Right ventricle myocardium inferior (tissue), 1 donor: ENCODE measurements around the gene ASAP3. TPM values are rescaled to one million over a fixed set of nuclear protein-coding genes. Genes with fewer than 3 reads are reported as not detected.
A peak's percentile ranks its signal among the peaks of the same experiment; 100 is the strongest.

Experiments
- ATAC-seq: fragments of 200-7000 bp; cut with Tn5 transposase; one replicate; pipeline ENCODE4 v1.9.1; 2020; ENCODE audit warnings: mild to moderate bottlenecking, moderate library complexity
- DNase-seq: peaks from one replicate; pipeline ENCODE4 v3.0.0; 2021; ENCODE audit errors: missing footprints
- intact Hi-C: fragments of 100-400 bp; cut with DNase I; formaldehyde crosslinking; loops from one replicate; pipeline ENCODE4 v1.11.0; 2022
- total RNA-seq: library from RNA; stranded (reverse); fragmentation: NEBNext Ultra II Directional; extraction: Animal tissue kit (Norgen Biotek cat#: 25700); gene quantifications from one replicate; pipeline ENCODE4 v1.2.1, GENCODE V29; 2021
- donor health status: DM: no; HTN: yes; CAD: no; lungs with severe emphysema.

Gene ASAP3
- total RNA-seq, 1 donor from 2014 or later, result 44.3 TPM

- intact Hi-C loops, result no loop called here
- ATAC-seq, result no peak
- no peak for DNase-seq
These were observed 45.4 kb downstream of the ASAP3 start for GRCh38 chr1:23438545-23438944.

DNA sequence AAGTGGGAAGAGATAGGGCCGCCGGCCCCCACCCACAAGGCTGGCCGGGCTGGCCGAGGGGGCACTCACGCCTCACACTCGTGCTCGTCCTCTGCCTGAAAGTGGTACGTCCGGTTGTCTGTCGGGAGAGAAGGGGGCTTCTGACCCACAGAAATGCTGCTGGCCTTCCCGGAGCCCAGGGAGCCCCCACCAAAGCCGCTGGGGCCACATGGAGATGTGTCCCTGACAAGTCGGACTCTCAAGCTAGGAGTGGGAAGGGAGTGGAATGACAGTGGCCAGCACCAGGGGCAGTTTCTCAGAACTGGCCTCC lies 46.7 kb downstream of the ASAP3 start:
- DNase-seq, result no peak
- no peak for ATAC-seq
- intact Hi-C loops, result no loop called here

DNA sequence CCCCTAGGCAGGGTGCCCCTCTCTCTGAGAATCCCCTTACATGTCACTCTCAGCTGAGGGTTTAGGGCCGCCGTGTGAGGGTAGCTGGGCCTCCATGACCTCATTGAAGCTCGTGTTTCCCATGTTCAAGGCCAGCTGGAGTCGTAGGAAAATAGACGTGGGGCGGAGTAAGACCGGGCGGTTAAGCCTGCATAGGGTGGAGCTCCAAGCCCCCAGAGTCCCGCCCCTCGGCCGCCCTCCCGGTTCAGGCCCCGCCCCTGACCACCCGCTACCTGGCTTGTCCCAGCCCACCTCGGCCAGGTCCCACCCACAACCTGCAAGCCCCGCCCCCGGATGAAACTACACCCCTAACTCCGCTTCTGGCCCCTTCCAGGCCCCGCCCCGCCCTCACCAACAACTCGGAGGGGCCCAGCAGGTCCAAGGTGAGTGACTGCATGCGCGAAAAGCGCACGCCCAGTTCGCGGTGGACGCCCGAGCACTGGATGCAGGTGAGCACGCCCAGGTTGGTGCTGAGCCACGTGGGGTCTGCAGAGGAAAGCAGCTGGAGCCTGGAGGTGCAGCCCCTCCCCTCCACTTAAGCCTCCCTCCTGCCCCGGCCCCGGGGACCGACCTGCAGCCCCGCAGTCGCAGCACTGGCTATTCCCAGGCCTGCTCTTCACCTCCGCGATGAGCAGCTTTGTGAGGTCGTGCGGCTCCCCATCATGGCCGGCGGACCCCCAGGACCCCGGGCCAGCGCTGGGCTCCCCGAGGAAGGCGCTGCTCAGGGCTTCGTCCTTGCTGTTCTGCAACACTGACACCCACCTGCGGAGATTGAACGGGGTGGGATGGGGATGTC lies 47.2 kb downstream of the ASAP3 start:
- intact Hi-C loops, result no loop called here
- ATAC-seq, result no peak
- DNase-seq, result no peak

DNA sequence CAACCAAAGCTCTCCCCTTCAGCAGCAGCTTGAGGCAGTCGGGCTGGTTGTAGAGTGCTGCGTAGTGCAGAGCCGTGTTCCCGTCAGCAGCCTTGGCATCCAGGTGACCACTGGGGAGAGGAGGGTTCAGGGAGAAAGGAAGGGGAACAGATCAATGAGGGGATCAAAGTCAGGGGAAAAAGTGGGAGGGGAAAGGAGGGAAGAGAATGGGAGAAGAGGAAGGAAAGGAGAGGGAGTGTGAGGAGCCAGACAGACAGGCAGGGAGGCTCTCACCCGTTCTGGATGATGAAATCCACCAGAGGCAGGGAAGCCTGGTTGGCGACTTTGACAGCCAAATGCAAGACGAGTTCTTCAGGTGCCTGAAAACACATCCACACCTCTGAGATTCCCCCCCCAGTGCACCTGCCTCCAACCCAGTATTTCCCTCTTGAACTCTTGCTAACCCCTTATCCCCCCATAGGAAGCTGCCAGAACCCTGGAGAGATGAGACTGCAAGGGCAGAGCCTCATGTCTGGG lies 49.7 kb downstream of the ASAP3 start:
- intact Hi-C loops, result no loop called here
- ATAC-seq (no peak), DNase-seq (no peak)

- DNase-seq, result no peak
- ATAC-seq, result no peak
- intact Hi-C loops, result no loop called here
These were observed 50.9 kb downstream of the ASAP3 start for GRCh38 chr1:23433122-23433521.

DNA sequence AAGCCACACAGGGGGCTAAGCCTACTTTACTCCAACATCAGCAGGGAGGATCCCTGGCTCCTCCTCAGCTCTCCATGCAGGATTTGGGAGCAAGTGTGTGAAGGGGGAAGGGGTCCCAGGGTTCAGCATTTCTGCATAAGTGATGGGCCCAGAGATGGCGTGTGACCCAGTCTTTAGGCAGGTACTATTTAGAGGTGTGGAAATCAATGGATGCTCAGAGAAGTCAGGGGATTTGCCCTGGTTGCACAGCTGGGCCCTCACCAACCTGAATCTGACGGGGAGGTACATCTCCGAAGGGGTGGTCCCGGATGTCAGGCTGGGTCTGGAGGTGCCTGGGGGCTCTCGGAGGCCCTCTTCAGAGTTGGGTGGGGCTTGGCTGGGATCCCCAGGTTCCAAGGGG lies 52.5 kb downstream of the ASAP3 start:
- intact Hi-C loops, result no loop called here
- DNase-seq (no peak), ATAC-seq (no peak)

DNA sequence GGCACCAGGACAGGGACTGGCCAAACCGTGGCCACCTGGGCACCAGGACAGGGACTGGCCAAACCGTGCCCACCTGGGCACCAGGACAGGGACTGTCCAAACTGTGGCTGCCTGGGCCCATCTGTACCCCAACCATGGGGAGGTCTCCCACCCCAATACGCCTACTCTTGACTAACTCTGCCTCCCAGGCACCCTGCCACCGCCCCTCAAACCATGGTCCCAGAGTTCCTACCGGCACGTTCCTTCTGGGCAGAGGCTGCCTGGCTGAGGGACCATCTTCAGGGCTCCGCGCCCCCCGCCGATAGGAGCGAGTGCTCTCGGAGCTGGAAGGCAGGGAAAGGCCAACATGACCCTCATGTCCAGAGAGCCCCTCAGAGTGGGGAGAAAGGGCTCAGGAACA lies 53.2 kb downstream of the ASAP3 start:
- ATAC-seq (no peak), DNase-seq (no peak)
- intact Hi-C loops, result no loop called here

DNA sequence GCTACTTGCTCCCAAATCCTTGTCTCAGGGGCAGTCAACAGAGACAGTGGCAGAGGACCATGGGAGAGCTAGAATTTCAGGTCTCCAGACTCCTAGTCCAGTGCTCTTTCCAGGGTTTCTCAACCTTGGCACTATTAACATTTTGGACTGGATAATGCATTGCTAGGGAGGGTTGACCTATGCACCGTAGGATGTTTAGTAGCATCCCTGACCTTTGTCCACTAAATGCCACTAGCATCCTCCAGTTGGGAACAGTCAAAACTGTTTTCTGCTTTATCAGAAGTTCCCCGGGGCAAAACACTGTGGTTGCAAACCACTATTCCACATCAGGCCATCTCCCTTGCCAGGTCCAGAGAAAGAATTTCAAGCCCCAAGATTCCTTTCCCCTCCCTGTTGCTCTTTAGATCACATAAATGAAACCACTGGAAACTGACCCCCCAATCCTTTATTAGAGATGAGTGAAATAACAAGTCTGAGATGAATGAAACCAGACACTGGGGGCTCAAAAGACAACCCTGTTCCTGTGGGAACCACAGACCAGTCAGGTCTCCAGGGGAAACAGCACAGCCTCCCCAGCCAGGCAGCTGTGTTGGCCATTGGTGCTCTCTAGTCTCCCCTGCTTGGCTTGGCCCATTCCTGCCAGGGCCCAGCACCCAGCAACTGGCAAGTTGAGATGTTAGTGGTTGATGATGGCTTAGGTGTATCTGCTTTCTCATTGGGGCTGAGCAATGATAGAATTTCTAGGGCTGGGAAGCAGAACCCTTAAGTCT lies 55.7 kb downstream of the ASAP3 start:
- DNase-seq (no peak), ATAC-seq (no peak)
- intact Hi-C loops, result no loop called here

DNA sequence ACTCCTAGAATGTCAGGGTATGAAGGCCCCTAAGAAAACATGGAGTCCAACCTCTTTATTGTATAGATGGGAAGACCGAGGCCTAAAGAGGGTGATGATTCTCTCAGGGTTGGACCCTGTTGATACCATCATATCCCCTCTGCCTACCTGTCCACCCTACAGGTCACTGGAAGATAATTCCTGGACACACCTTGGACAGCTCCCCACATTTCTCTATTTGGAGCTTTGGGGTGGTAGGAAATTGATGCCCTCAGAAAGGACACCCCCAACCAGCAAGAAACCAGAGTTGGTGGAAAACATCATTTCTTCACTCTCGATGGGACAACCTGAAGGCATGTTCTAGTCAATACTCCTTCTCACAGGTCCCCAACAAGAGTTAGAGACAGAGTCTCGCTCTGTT lies 56.4 kb downstream of the ASAP3 start:
- no peak for DNase-seq
- intact Hi-C loops, result no loop called here
- no peak for ATAC-seq

GRCh38 chr1:23426828-23427227 lies 57.2 kb downstream of the ASAP3 start:
- no peak for DNase-seq
- ATAC-seq, result no peak
- intact Hi-C loops, result no loop called here

DNA sequence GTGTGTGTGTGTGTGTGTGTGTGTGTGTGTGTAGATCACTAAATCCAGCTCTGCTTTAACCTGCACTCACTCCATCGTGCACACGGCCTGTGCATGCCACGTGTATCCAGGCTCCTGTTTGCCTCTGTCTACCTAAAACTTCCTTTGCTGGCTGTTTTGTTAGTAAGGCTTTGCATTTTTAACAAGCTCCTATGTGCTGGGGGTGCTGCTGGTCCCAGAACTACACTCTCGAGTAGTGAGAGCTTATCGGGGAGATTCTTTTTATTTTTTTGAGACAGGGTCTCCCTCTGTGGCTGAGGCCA lies 58.8 kb downstream of the ASAP3 start:
- DNase-seq, result no peak
- intact Hi-C loops, result no loop called here
- ATAC-seq, result no peak

GRCh38 chr1:23424293-23425192 lies 59.4 kb downstream of the ASAP3 start, which contains the start of gene TCEA3:
Gene TCEA3 (minus strand): TSS chr1:23424748. CDS start chr1:23424633, 115 bp downstream.
- intact Hi-C loops, result loop anchor here (5.0 kb wide), 2 partner anchors 58 to 77 kb away; partner anchors contain the start of gene ASAP3
- peak; percentile 79 for DNase-seq
- peak; percentile 74 for ATAC-seq

- intact Hi-C loops, result loop anchor here (2.0 to 5.0 kb wide), 3 partner anchors 19 to 76 kb away; partner anchors contain the start of gene ASAP3
- DNase-seq, result no peak
- ATAC-seq, result peak; percentile 33
These were observed 60.3 kb downstream of the ASAP3 start for GRCh38 chr1:23423415-23424292.

DNA sequence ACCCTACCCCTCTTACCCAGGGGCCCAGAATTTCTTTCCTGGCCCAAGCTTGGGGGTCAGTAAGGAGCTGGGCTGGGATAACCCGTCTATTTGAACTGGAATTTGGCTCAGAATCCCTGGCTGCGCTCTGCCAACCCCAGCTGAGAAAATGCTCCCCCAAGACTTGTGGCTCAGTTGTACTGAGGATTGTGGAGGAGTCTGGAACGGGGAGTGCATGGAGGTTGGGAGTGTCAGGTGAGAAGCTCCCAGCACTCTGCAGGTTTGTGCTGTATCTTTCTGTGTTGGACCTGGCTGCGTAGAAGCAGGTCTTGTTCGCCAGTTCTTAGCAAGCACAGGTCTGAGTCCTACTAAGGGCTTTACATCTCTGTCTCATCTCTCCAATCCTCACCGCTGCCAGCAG lies 61.0 kb downstream of the ASAP3 start:
- intact Hi-C loops, result loop anchor here (2.0 to 5.0 kb wide), 3 partner anchors 18 to 76 kb away; partner anchors contain the start of gene ASAP3
- no peak for DNase-seq
- ATAC-seq, result no peak

GRCh38 chr1:23422241-23422877 lies 61.6 kb downstream of the ASAP3 start:
- intact Hi-C loops, result loop anchor here (2.0 to 5.0 kb wide), 3 partner anchors 18 to 75 kb away; partner anchors contain the start of gene ASAP3
- DNase-seq, result peak; percentile 86
- ATAC-seq, result peak; percentile 44

- intact Hi-C loops, result loop anchor here (2.0 to 5.0 kb wide), 3 partner anchors 17 to 74 kb away; partner anchors contain the start of gene ASAP3
- DNase-seq (no peak), ATAC-seq (peak; percentile 51)
These were observed 62.2 kb downstream of the ASAP3 start for GRCh38 chr1:23421753-23422240.

- ATAC-seq, result no peak
These were observed 62.6 kb downstream of the ASAP3 start for GRCh38 chr1:23421343-23421742.

More at GRCh38 chr1:23421343-23421742, 62.6 kb downstream of the ASAP3 start:
- no peak for DNase-seq
- intact Hi-C loops, result loop anchor here (5.0 kb wide), 2 partner anchors 61 to 74 kb away; partner anchors contain the start of gene ASAP3
